VCaP (cell line): ENCODE results near the gene ACOT4.
"Not testable (repeated sequence)": the region's sequence is repeated elsewhere in the genome, so short reads cannot be mapped to it uniquely, and the experiment has no call there.

ENCODE experiments used
- H3K27ac ChIP-seq: fragments of 450-650 bp; 2 replicates; pipeline ENCODE4 v1.5.1; 2017
- CTCF ChIP-seq: fragments of 450-650 bp; conservative IDR thresholded peaks from 2 replicates; pipeline ENCODE4 v1.5.1; 2017; ENCODE audit warnings: mild to moderate bottlenecking, moderate library complexity

The ACOT4 gene

GRCh38 chr14:73589116-73589515 is 2.6 kb upstream of the ACOT4 start:
- no peak overlapping the region for H3K27ac ChIP-seq
- TF ChIP-seq CTCF: no peak

GRCh38 chr14:73590673-73591004 is 1.0 kb upstream of the ACOT4 start:
- H3K27ac ChIP-seq: not testable (repeated sequence)

GRCh38 chr14:73594491-73594890 is 2.8 kb downstream of the ACOT4 start:
- no peak overlapping the region for H3K27ac ChIP-seq
- no peak for TF ChIP-seq CTCF

GRCh38 chr14:73599499-73599898 is 7.8 kb downstream of the ACOT4 start:
- H3K27ac ChIP-seq: no peak overlapping the region
- TF ChIP-seq CTCF: no peak

GRCh38 chr14:73602994-73603393 is 11.3 kb downstream of the ACOT4 start:
- TF ChIP-seq CTCF: no peak
- no peak overlapping the region for H3K27ac ChIP-seq

GRCh38 chr14:73606271-73606670 is 14.6 kb downstream of the ACOT4 start:
- no peak overlapping the region for H3K27ac ChIP-seq
- no peak for TF ChIP-seq CTCF

GRCh38 chr14:73607241-73607640 is 15.6 kb downstream of the ACOT4 start:
- no peak overlapping the region for H3K27ac ChIP-seq
- TF ChIP-seq CTCF: no peak

- TF ChIP-seq CTCF: no peak
- H3K27ac ChIP-seq: no peak overlapping the region
These were observed 19.0 kb downstream of the ACOT4 start for GRCh38 chr14:73610687-73611086.
